Coronary artery (tissue), 2 donors: ENCODE data around the gene SCFD2.

Source experiments
- DNase-seq: peaks from one replicate; pipeline ENCODE4 v3.0.0-alpha.2; 2017; ENCODE audit warnings: low spot score
- H3K27ac ChIP-seq, 2 donors: fragments of 200-600 bp; sonication (generic); one replicate each; pipeline ENCODE4 v1.5.1; 2016 to 2019
- H3K4me3 ChIP-seq: fragments of 200-600 bp; sonication (generic); 2 replicates; pipeline ENCODE4 v1.5.1; 2016; ENCODE audit warnings: mild to moderate bottlenecking, moderate library complexity
- CTCF ChIP-seq: fragments of 200-600 bp; sonication (generic); IDR thresholded peaks from one replicate; pipeline ENCODE4 v1.5.1; 2019; ENCODE audit warnings: antibody characterized with exemption

The SCFD2 gene

GRCh38 chr4:53003959-53004358 is 361.9 kb downstream of the SCFD2 start:
- no peak for DNase-seq
- no peak overlapping the region for H3K27ac ChIP-seq
- H3K4me3 ChIP-seq, result no peak overlapping the region
- no peak for TF ChIP-seq CTCF

- no peak overlapping the region for H3K4me3 ChIP-seq
- no peak overlapping the region for H3K27ac ChIP-seq
- no peak for TF ChIP-seq CTCF
- DNase-seq, result no peak
Observed at GRCh38 chr4:53000560-53000959, 365.3 kb downstream of the SCFD2 start.

- no peak for DNase-seq
- Histone ChIP-seq H3K27ac (no peak overlapping the region), H3K4me3 (no peak overlapping the region)
- no peak for TF ChIP-seq CTCF
Observed at GRCh38 chr4:52999626-53000025, 366.2 kb downstream of the SCFD2 start.

- Histone ChIP-seq H3K4me3 (no peak overlapping the region), H3K27ac (peak overlapping the region; percentile 69 to 83)
- no peak for DNase-seq
- no peak for TF ChIP-seq CTCF
Observed at GRCh38 chr4:52998413-52998812, 367.4 kb downstream of the SCFD2 start.

- TF ChIP-seq CTCF, result no peak
- H3K4me3 ChIP-seq, result peak overlapping the region; percentile 25
- no peak for DNase-seq
- peak overlapping the region; percentile 69 to 83 for H3K27ac ChIP-seq
Observed at GRCh38 chr4:52997132-52997416, 368.8 kb downstream of the SCFD2 start.

GRCh38 chr4:52996261-52997131 is 369.4 kb downstream of the SCFD2 start:
- TF ChIP-seq CTCF, result no peak
- peak; percentile 83 for DNase-seq

GRCh38 chr4:52995360-52996030 is 370.4 kb downstream of the SCFD2 start:
- Histone ChIP-seq H3K27ac (peak overlapping the region; percentile 69 to 83), H3K4me3 (peak overlapping the region; percentile 25)
- TF ChIP-seq CTCF, result no peak
- DNase-seq, result no peak

More at GRCh38 chr4:52996261-52997131, 369.4 kb downstream of the SCFD2 start:
- Histone ChIP-seq H3K4me3 (peak overlapping the region; percentile 25), H3K27ac (peak overlapping the region; percentile 69 to 83)
